Esophagus squamous epithelium (tissue), 4 donors: ENCODE results near the gene RASAL2.

ENCODE experiments used
- CTCF ChIP-seq, 6 experiments: fragments of 450-650 bp in 4 of 6; fragments of 200-600 bp in 2 of 6; sonication (generic) in 2 of 6; IDR thresholded peaks; one replicate each; pipeline ENCODE4 v1.5.1; 2016 to 2019; ENCODE audit warnings: antibody characterized with exemption in 6 of 6, mild to moderate bottlenecking in 4 of 6, moderate library complexity in 4 of 6
- POLR2A ChIP-seq, 4 donors: fragments of 450-650 bp; IDR thresholded peaks; one replicate each; pipeline ENCODE4 v1.6.1; 2017; ENCODE audit warnings: antibody characterized with exemption in 4 of 4, mild to moderate bottlenecking in 4 of 4, moderate library complexity in 3 of 4

- TF ChIP-seq CTCF (IDR thresholded peaks at IDR 0.05) (no peak), POLR2A (IDR thresholded peaks at IDR 0.05) (no peak)
Observed at GRCh38 chr1:178509414-178510007, 415.6 kb downstream of the RASAL2 start.
